ENCODE results near the gene MED4. TPM values are rescaled to one million over a fixed set of nuclear protein-coding genes. Genes with fewer than 3 reads are reported as not detected.

Gene MED4
- total RNA-seq, 1 experiment from 2014 or later, result 51.7 TPM

DNA sequence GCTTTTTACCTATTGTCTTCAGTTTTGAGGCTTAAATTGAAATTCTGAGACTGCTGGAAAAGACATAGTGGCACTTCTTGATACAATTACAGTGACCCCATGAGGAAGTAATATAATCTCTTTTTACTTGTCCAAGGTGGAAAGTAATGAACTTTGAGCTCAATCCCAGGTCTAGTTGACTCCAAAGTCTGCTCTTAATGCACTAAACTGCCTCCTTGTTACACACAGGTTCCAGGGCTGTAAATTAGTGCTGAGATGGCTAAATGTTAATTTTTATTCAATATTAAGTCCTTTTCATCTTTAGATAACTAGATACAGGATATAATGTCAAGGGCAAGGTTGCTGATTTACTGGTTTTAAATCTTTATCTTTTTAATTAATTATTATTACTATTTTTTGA lies 54.9 kb downstream of the MED4 start:
- CTCF ChIA-PET, result interaction anchor here (0.5 kb wide), 1 partner anchor 55 kb away, joined by 4 read pairs; no protein-coding TSS in a partner anchor
- peaks cover 8% of the 10 kb centered on the region for H3K4me1 ChIP-seq (ENCODE audit: insufficient read depth, low read length, poor library complexity, severe bottlenecking)
- H3K27ac ChIP-seq (ENCODE audit: low read depth, low read length, poor library complexity, severe bottlenecking), result no peak overlapping the region
- no TSS peak for BruUV-seq (replicated peaks)
- H3K9me3 ChIP-seq (ENCODE audit: low read depth, low read length, poor library complexity, severe bottlenecking), result no peaks in the 10 kb centered on the region
- intact Hi-C loops (cut with micrococcal nuclease; ENCODE audit: unreplicated experiment), result no loop called here
- H3K4me3 ChIP-seq (ENCODE audit: low read depth, low read length, poor library complexity, severe bottlenecking), result no peak overlapping the region
- no peak for DNase-seq (ENCODE audit: low spot score)
- peaks cover 17% of the 10 kb centered on the region for H3K36me3 ChIP-seq (ENCODE audit: insufficient read depth, low read length, poor library complexity, severe bottlenecking)
- TF ChIP-seq, protein P1, sequence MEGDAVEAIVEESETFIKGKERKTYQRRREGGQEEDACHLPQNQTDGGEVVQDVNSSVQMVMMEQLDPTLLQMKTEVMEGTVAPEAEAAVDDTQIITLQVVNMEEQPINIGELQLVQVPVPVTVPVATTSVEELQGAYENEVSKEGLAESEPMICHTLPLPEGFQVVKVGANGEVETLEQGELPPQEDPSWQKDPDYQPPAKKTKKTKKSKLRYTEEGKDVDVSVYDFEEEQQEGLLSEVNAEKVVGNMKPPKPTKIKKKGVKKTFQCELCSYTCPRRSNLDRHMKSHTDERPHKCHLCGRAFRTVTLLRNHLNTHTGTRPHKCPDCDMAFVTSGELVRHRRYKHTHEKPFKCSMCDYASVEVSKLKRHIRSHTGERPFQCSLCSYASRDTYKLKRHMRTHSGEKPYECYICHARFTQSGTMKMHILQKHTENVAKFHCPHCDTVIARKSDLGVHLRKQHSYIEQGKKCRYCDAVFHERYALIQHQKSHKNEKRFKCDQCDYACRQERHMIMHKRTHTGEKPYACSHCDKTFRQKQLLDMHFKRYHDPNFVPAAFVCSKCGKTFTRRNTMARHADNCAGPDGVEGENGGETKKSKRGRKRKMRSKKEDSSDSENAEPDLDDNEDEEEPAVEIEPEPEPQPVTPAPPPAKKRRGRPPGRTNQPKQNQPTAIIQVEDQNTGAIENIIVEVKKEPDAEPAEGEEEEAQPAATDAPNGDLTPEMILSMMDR (conservative IDR thresholded peaks at IDR 0.05; ENCODE audit: low read depth, low read length), result no peak
- no peak for TF ChIP-seq EZH2 (IDR thresholded peaks at IDR 0.05; ENCODE audit: borderline replicate concordance, low read depth, low read length, poor library complexity, severe bottlenecking)
- no peaks in the 10 kb centered on the region for H3K27me3 ChIP-seq (replicated peaks; ENCODE audit: insufficient read depth, low read depth, low read length, poor library complexity)
- POLR2A ChIA-PET (ENCODE audit: low non-redundant PET), result no interaction called here

DNA sequence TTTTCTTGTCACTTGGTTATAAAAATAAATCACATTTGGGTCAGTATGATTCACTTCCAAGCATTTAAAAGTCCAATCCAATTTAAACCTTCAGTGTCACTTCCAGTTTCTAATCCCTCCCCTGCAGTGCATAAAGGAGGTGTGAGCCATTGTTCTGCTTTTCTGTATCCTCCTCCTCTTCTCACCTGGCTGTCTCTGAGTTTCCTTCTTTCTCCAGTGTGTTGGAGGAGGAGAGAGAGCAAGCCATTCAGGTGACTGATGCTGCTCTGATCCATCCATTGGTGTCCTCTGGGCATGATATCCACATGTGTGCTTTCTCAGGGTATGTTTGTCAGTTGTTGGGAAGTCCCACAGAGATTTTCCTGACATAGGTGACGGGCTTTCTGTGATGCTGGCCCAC lies 56.1 kb downstream of the MED4 start:
- no TSS peak for BruUV-seq (replicated peaks)
- no peaks in the 10 kb centered on the region for H3K9me3 ChIP-seq (ENCODE audit: low read depth, low read length, poor library complexity, severe bottlenecking)
- peak overlapping the region; percentile 58 for H3K4me3 ChIP-seq (ENCODE audit: low read depth, low read length, poor library complexity, severe bottlenecking)
- intact Hi-C loops (cut with micrococcal nuclease; ENCODE audit: unreplicated experiment), result loop anchor here (5.0 kb wide), 1 partner anchor 729 kb away; no protein-coding TSS in a partner anchor
- no peak for DNase-seq (ENCODE audit: low spot score)
- CTCF ChIA-PET, result no interaction called here
- H3K27ac ChIP-seq (ENCODE audit: low read depth, low read length, poor library complexity, severe bottlenecking), result peak overlapping the region; percentile 97
- H3K36me3 ChIP-seq (ENCODE audit: insufficient read depth, low read length, poor library complexity, severe bottlenecking), result peaks cover 17% of the 10 kb centered on the region
- no peaks in the 10 kb centered on the region for H3K27me3 ChIP-seq (replicated peaks; ENCODE audit: insufficient read depth, low read depth, low read length, poor library complexity)
- TF ChIP-seq EZH2 (IDR thresholded peaks at IDR 0.05; ENCODE audit: borderline replicate concordance, low read depth, low read length, poor library complexity, severe bottlenecking), result no peak
- TF ChIP-seq, protein P1 (conservative IDR thresholded peaks at IDR 0.05; ENCODE audit: low read depth, low read length), result no peak
- H3K4me1 ChIP-seq (ENCODE audit: insufficient read depth, low read length, poor library complexity, severe bottlenecking), result peaks cover 8% of the 10 kb centered on the region
- POLR2A ChIA-PET (ENCODE audit: low non-redundant PET), result no interaction called here

DNA sequence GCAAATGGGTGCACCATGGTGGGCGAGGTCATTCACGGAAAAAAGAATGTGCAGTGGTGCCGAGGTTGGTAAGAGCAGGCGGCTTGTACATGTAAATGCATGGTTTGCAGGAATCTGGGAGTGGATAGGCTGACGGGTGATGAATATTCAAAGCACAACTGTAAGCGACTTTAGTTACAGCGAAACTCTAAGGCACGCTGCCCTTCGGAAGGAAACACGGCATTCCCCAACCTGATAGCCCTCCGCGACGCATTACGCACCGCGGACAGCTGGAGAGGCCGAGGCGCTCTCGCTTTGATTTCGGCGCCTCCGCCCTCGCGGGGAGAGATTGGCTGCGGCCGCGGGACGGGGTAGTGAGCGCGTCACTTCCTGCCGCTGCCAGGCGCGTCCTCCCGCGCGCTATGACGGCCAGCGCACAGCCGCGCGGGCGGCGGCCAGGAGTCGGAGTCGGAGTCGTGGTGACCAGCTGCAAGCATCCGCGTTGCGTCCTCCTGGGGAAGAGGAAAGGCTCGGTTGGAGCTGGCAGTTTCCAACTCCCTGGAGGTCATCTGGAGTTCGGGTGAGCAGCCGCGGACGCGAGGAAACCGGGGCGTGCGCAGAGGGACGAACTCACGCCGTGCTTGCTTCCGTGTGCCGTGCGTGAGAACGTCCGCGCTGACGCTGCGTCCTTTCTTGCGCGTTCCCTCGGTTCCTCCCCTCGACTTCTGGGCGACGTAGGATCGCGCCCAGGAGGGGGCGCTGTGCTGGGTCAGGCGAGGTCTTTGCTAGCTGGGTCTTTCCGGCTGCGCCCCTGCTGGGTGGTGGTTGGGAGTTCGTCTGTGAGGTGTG lies 57.3 kb downstream of the MED4 start, which contains the start of gene NUDT15:
Gene NUDT15 (plus strand): TSS at position 381 of the 828 bp plus-strand sequence. CDS start 21 bp downstream, at position 402.
- DNase-seq (ENCODE audit: low spot score), result peak; percentile 99
- Histone ChIP-seq H3K27ac (ENCODE audit: low read depth, low read length, poor library complexity, severe bottlenecking) (peak within 1 kb of the TSS; percentile 97), H3K4me1 (ENCODE audit: insufficient read depth, low read length, poor library complexity, severe bottlenecking) (peaks cover 8% of the 10 kb centered on the region), H3K36me3 (ENCODE audit: insufficient read depth, low read length, poor library complexity, severe bottlenecking) (peaks cover 17% of the 10 kb centered on the region), H3K9me3 (ENCODE audit: low read depth, low read length, poor library complexity, severe bottlenecking) (no peaks in the 10 kb centered on the region), H3K27me3 (replicated peaks; ENCODE audit: insufficient read depth, low read depth, low read length, poor library complexity) (no peaks in the 10 kb centered on the region), H3K4me3 (ENCODE audit: low read depth, low read length, poor library complexity, severe bottlenecking) (peak within 1 kb of the TSS; percentile 58)
- POLR2A ChIA-PET (ENCODE audit: low non-redundant PET), result interaction anchor here (0.5 to 0.6 kb wide), 2 partner anchors 543 to 734 kb away, joined by 3 read pairs; no protein-coding TSS in a partner anchor
- intact Hi-C loops (cut with micrococcal nuclease; ENCODE audit: unreplicated experiment), result loop anchor here (5.0 kb wide), 1 partner anchor 730 kb away; no protein-coding TSS in a partner anchor
- CTCF ChIA-PET, result interaction anchor here (1.0 to 1.2 kb wide), 2 partner anchors 9 to 542 kb away, joined by 3 to 15 read pairs; no protein-coding TSS in a partner anchor
- TF ChIP-seq, protein P1 (conservative IDR thresholded peaks at IDR 0.05; ENCODE audit: low read depth, low read length), result peak; percentile 99
- TF ChIP-seq EZH2 (IDR thresholded peaks at IDR 0.05; ENCODE audit: borderline replicate concordance, low read depth, low read length, poor library complexity, severe bottlenecking), result no peak
- no TSS peak for BruUV-seq (replicated peaks)

Measured in A673 (cell line).